Keratinocyte (primary cell): Measurements from ENCODE around the gene NEFH. TPM values are rescaled to one million over a fixed set of nuclear protein-coding genes. Genes with fewer than 3 reads are reported as not detected.

Experiments
- DNase-seq: peaks from one replicate; pipeline ENCODE4 v3.0.0-alpha.2; 2011; ENCODE audit warnings: low read depth, missing footprints, low spot score
- FAIRE-seq: peaks from 2 replicates; lab custom pipeline; 2011; peaks lifted over from hg19 to GRCh38; lab: Jason Lieb, UNC
- H2AFZ ChIP-seq: 2 replicates; pipeline ENCODE4 v1.6.0; 2012; ENCODE audit warnings: low read length, control low read depth, inconsistent platforms; ENCODE audit not compliant: control insufficient read depth
- H3K27ac ChIP-seq: 2 replicates; pipeline ENCODE4 v1.5.1; 2011; ENCODE audit warnings: low read length; ENCODE audit not compliant: control insufficient read depth, insufficient read depth
- H3K27me3 ChIP-seq: 3 replicates; pipeline ENCODE4 v1.6.0; 2011; ENCODE audit warnings: low read length; ENCODE audit not compliant: control insufficient read depth, insufficient read depth; ENCODE audit errors: extremely low read depth
- H3K36me3 ChIP-seq, 2 experiments: 2 replicates in 1 of 2; 3 replicates in 1 of 2; pipeline ENCODE4 v1.5.1; 2011; ENCODE audit warnings: low read length in 2 of 2, mild to moderate bottlenecking in 1 of 2; ENCODE audit not compliant: control insufficient read depth in 2 of 2, insufficient read depth in 2 of 2; ENCODE audit errors: extremely low read depth in 1 of 2
- H3K4me1 ChIP-seq: 3 replicates; pipeline ENCODE4 v1.5.1; 2011; ENCODE audit warnings: low read length; ENCODE audit not compliant: control insufficient read depth, insufficient read depth; ENCODE audit errors: extremely low read depth
- H3K4me2 ChIP-seq: 3 replicates; pipeline ENCODE4 v1.6.0; 2011; ENCODE audit warnings: low read depth, low read length; ENCODE audit not compliant: control insufficient read depth, insufficient read depth; ENCODE audit errors: extremely low read depth
- H3K4me3 ChIP-seq, 3 experiments: fragments of 200-600 bp in 1 of 3; sonication (generic) in 1 of 3; 2 replicates in 2 of 3; 3 replicates in 1 of 3; pipeline ENCODE4 v1.5.1; 2011 to 2016; ENCODE audit warnings: low read length in 3 of 3, mild to moderate bottlenecking in 3 of 3, control low read depth in 2 of 3, inconsistent platforms in 1 of 3, low read depth in 1 of 3, mixed read lengths in 1 of 3, mixed run types in 1 of 3, moderate library complexity in 1 of 3; ENCODE audit not compliant: control insufficient read depth in 2 of 3, insufficient read depth in 2 of 3; ENCODE audit errors: extremely low read depth in 1 of 3
- H3K79me2 ChIP-seq: 2 replicates; pipeline ENCODE4 v1.6.0; 2012; ENCODE audit warnings: low read length; ENCODE audit not compliant: control insufficient read depth, insufficient read depth
- H3K9ac ChIP-seq: 3 replicates; pipeline ENCODE4 v1.6.0; 2011; ENCODE audit warnings: low read length; ENCODE audit not compliant: control insufficient read depth, insufficient read depth; ENCODE audit errors: extremely low read depth
- H3K9me1 ChIP-seq: 3 replicates; pipeline ENCODE4 v1.6.0; 2011; ENCODE audit warnings: low read length; ENCODE audit not compliant: control insufficient read depth, insufficient read depth; ENCODE audit errors: extremely low read depth
- H3K9me3 ChIP-seq: 2 replicates; pipeline ENCODE4 v1.5.1; 2012; ENCODE audit warnings: low read depth, low read length; ENCODE audit not compliant: control insufficient read depth
- H4K20me1 ChIP-seq: 3 replicates; pipeline ENCODE4 v1.6.0; 2011; ENCODE audit warnings: low read length; ENCODE audit not compliant: control insufficient read depth, insufficient read depth; ENCODE audit errors: extremely low read depth
- EZH2 ChIP-seq: IDR thresholded peaks from one replicate; pipeline ENCODE4 v1.6.1; 2012; ENCODE audit warnings: inconsistent platforms, mild to moderate bottlenecking, low read length, moderate library complexity
- dilution Hi-C: fragments of 300-500 bp; cut with MboI; formaldehyde crosslinking; loops from one replicate; pipeline ENCODE4 v1.7.0; 2020; ENCODE audit warnings: low sequenced_read_pairs; ENCODE audit not compliant: extremely low pct_ligation_motif_present
- polyA plus RNA-seq, 5 experiments: library from polyadenylated mRNA; depleted of rRNA in 3 of 5; stranded (reverse) in 3 of 5; stranded (forward) in 1 of 5; unstranded in 1 of 5; fragments of >200 nt; gene quantifications; 1 replicate in 1 of 5; 2 replicates in 3 of 5; 3 replicates in 1 of 5; pipeline versions ENCODE4 v1.2.1 to v1.2.3, GENCODE V29; 2011 to 2012; ENCODE audit warnings: missing spikeins in 2 of 5, low read depth in 1 of 5, low replicate concordance in 1 of 5
- TF ChIP-seq, protein P1 (sequence below), 3 experiments: IDR thresholded peaks in 1 of 3; conservative IDR thresholded peaks in 1 of 3; optimal IDR thresholded peaks in 1 of 3; 2 replicates in 2 of 3; 3 replicates in 1 of 3; pipeline versions ENCODE3 to v1.5.1; 2011; ENCODE audit warnings: low read length in 3 of 3, mild to moderate bottlenecking in 3 of 3, moderate library complexity in 2 of 3, control low read depth in 1 of 3, inconsistent platforms in 1 of 3; ENCODE audit not compliant: insufficient read depth in 2 of 3; ENCODE audit errors: extremely low read depth in 1 of 3

NEFH gene
- polyA plus RNA-seq, 1 donor (not counting 4 experiments of a cell fraction or from before 2014, with no cell fraction given), result 0.07 TPM

DNA sequence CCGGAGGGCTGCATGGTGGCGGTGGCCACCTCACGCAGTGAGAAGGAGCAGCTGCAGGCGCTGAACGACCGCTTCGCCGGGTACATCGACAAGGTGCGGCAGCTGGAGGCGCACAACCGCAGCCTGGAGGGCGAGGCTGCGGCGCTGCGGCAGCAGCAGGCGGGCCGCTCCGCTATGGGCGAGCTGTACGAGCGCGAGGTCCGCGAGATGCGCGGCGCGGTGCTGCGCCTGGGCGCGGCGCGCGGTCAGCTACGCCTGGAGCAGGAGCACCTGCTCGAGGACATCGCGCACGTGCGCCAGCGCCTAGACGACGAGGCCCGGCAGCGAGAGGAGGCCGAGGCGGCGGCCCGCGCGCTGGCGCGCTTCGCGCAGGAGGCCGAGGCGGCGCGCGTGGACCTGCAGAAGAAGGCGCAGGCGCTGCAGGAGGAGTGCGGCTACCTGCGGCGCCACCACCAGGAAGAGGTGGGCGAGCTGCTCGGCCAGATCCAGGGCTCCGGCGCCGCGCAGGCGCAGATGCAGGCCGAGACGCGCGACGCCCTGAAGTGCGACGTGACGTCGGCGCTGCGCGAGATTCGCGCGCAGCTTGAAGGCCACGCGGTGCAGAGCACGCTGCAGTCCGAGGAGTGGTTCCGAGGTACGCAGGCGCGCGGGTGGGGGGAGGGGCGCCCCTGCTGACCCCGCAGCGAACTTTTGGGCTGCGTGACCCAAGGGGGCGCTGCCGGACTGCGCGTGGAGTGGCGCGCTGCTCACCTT, 670 bp downstream of the NEFH start:
- dilution Hi-C loops, result no loop called here
- H4K20me1 ChIP-seq, result peaks cover 4% of the 10 kb centered on the region
- H3K27ac ChIP-seq, result no peak overlapping the region
- H3K9me1 ChIP-seq, result no peaks in the 10 kb centered on the region
- no peak for DNase-seq
- H2AFZ ChIP-seq, result no peak overlapping the region
- FAIRE-seq, result no peak
- no peaks in the 10 kb centered on the region for H3K79me2 ChIP-seq
- H3K4me1 ChIP-seq, result no peaks in the 10 kb centered on the region
- H3K9me3 ChIP-seq, result no peaks in the 10 kb centered on the region
- H3K36me3 ChIP-seq, result no peaks in the 10 kb centered on the region
- peaks cover 56% of the 10 kb centered on the region for H3K27me3 ChIP-seq
- H3K9ac ChIP-seq, result no peak overlapping the region
- no peak overlapping the region for H3K4me2 ChIP-seq
- peak; percentile 93 for TF ChIP-seq EZH2
- TF ChIP-seq, protein P1, sequence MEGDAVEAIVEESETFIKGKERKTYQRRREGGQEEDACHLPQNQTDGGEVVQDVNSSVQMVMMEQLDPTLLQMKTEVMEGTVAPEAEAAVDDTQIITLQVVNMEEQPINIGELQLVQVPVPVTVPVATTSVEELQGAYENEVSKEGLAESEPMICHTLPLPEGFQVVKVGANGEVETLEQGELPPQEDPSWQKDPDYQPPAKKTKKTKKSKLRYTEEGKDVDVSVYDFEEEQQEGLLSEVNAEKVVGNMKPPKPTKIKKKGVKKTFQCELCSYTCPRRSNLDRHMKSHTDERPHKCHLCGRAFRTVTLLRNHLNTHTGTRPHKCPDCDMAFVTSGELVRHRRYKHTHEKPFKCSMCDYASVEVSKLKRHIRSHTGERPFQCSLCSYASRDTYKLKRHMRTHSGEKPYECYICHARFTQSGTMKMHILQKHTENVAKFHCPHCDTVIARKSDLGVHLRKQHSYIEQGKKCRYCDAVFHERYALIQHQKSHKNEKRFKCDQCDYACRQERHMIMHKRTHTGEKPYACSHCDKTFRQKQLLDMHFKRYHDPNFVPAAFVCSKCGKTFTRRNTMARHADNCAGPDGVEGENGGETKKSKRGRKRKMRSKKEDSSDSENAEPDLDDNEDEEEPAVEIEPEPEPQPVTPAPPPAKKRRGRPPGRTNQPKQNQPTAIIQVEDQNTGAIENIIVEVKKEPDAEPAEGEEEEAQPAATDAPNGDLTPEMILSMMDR (optimal IDR thresholded peaks at IDR 0.05 in 1 of 3, IDR thresholded peaks at IDR 0.05 in 1 of 3, conservative IDR thresholded peaks at IDR 0.05 in 1 of 3; ENCODE audit: extremely low read depth in 1 of 3, insufficient read depth in 2 of 3, low read length in 3 of 3), result peak in 1 of 3 experiments; percentile 14
- no peak overlapping the region for H3K4me3 ChIP-seq

DNA sequence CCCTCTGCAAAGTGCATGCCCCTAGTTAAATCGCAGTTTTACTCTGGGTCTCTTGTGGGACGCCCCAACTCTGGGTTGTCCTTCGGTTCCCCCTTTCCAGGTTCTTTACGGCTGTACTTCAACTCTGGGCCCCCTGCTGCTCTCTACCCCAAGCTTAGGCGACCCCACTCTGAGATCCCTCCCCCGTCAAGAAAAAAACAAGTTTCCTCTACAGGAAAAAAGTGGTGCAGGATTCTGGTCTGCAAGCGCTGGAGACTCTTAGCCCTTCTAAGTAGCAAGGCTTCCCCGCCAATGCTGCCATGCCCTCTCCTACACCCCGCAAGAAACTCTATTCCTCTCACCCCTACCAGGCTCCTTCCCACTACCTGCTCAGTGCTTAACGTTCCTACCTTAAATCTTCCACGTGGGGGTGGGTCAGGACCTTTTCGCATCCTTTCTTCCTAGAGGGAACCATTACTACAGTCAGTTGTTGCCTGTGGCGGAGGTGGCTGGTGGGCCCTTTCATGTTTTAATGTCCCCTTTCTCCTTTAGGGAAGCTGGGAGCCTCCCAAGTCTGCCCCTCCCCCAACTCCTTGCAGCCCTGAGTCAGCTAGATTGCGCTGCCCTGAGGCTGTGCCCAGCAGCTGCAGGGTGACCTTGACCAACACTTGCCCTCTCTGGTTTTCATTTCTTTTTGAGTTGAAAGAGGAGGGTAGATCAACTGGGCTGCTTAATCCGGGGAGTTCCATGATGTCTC, 1.4 kb downstream of the NEFH start:
- peaks cover 4% of the 10 kb centered on the region for H4K20me1 ChIP-seq
- DNase-seq, result no peak
- no peak overlapping the region for H2AFZ ChIP-seq
- H3K4me3 ChIP-seq, result no peak overlapping the region
- TF ChIP-seq, protein P1 (optimal IDR thresholded peaks at IDR 0.05 in 1 of 3, IDR thresholded peaks at IDR 0.05 in 1 of 3, conservative IDR thresholded peaks at IDR 0.05 in 1 of 3; ENCODE audit: extremely low read depth in 1 of 3, insufficient read depth in 2 of 3, low read length in 3 of 3), result no peak
- no peak for TF ChIP-seq EZH2
- no peaks in the 10 kb centered on the region for H3K36me3 ChIP-seq
- H3K9me3 ChIP-seq, result no peaks in the 10 kb centered on the region
- FAIRE-seq, result no peak
- H3K79me2 ChIP-seq, result no peaks in the 10 kb centered on the region
- peaks cover 56% of the 10 kb centered on the region for H3K27me3 ChIP-seq
- no peaks in the 10 kb centered on the region for H3K9me1 ChIP-seq
- H3K27ac ChIP-seq, result no peak overlapping the region
- dilution Hi-C loops, result no loop called here
- H3K4me1 ChIP-seq, result no peaks in the 10 kb centered on the region
- H3K4me2 ChIP-seq, result no peak overlapping the region
- H3K9ac ChIP-seq, result no peak overlapping the region
